ENCODE results near the gene PRPSAP2. TPM values are rescaled to one million over a fixed set of nuclear protein-coding genes. Genes with fewer than 3 reads are reported as not detected.

The PRPSAP2 gene
- total and polyA plus RNA-seq, 2 of the 4 experiments (the other 2 are of a cell fraction), result 22.9 to 28.1 TPM

DNA sequence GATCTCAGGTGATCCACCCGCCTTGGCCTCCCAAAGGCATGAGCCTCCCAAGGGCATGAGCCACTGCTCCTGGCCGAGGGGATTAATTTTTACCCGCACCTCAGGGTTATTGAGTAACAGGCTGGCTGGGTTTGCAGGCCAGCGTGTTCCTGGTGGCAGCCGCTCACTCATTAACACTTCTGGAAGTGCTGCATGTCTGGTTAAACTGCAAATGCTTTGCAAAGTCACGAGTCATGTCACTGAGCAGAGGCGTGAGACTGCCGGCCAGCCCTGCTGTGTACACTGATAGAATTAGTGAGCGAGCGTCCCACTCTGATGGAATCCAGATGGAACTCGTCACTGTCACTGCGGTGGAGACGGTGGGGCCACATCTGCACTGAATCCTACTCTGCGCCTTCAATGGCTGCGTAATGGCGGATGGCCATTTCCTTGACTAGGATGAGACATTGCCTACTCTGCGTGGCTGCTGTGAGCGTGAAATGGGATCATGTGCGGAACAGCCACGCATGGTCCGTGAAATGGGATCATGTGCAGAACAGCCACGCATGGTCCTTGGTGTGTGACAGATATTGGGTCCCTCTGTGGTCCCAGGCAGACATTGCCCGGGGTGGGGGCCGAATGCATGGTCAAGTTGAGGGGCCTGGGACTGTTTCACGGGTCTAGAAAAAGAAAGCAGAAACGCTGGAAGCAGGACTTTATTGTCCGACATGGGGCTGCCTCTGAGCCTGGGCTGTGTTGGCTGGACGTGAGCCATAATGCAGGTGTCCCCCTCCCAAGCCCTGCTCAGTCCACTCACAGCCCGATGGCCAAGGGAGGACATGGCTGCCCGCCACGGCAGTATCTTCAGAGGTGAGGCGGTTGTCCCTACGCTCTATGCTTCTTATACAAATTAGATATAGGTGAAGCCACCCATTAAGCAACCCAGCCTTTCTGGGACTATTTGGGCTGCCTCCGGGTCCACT is 93.3 kb downstream of the PRPSAP2 start:
- Histone ChIP-seq H3K14ac (replicated peaks; ENCODE audit: low read depth, low read length) (no peak overlapping the region), H3K9ac (ENCODE audit: low read depth, low read length) (no peak overlapping the region), H4K8ac (ENCODE audit: low read depth in 2 of 2, low read length in 2 of 2) (no peak overlapping the region), H2BK20ac (ENCODE audit: low read depth, low read length) (no peak overlapping the region), H4K91ac (ENCODE audit: insufficient read depth, low read depth, low read length) (no peak overlapping the region), H3K23ac (ENCODE audit: low read depth, low read length) (no peak overlapping the region), H3K27ac (ENCODE audit: insufficient read depth, low read length) (no peak overlapping the region), H2AFZ (replicated peaks; ENCODE audit: low read length, poor library complexity) (no peak overlapping the region), H3K4me1 (ENCODE audit: control insufficient read depth, insufficient read depth, low read length) (peaks cover 5% of the 10 kb centered on the region; the same call in 1 of the 2 replicates), H3K18ac (ENCODE audit: low read depth, low read length) (no peak overlapping the region), H2BK5ac (ENCODE audit: low read depth, low read length, poor library complexity, severe bottlenecking) (no peak overlapping the region), H3K27me3 (ENCODE audit: control insufficient read depth, insufficient read depth, low read length) (peaks cover 35% of the 10 kb centered on the region), H3K56ac (ENCODE audit: extremely low read depth, insufficient read depth, low read length) (no peak overlapping the region), H3K79me1 (ENCODE audit: low read depth in 1 of 2, low read length in 2 of 2) (no peaks in the 10 kb centered on the region), H2AK5ac (ENCODE audit: low read depth, low read length) (no peak overlapping the region), H2BK15ac (ENCODE audit: low read depth, low read length) (no peak overlapping the region), H3K4me2 (ENCODE audit: low read depth, low read length) (no peak overlapping the region), H3K4ac (ENCODE audit: low read depth, low read length) (no peak overlapping the region), H3K9me3 (ENCODE audit: control insufficient read depth, insufficient read depth, low read length) (no peaks in the 10 kb centered on the region), H4K20me1 (ENCODE audit: insufficient read depth, low read length) (no peaks in the 10 kb centered on the region), H3K4me3 (ENCODE audit: insufficient read depth, low read depth, low read length) (no peak overlapping the region), H3K9me1 (ENCODE audit: insufficient read depth, low read length) (no peaks in the 10 kb centered on the region), H3K36me3 (ENCODE audit: control insufficient read depth, insufficient read depth, low read length) (no peaks in the 10 kb centered on the region), H2AK9ac (replicated peaks; ENCODE audit: low read depth, low read length, poor library complexity) (no peak overlapping the region), H4K5ac (ENCODE audit: low read depth, low read length) (no peak overlapping the region), H2BK120ac (ENCODE audit: low read depth, low read length) (no peak overlapping the region)
- ATAC-seq (ENCODE audit: low read depth) (no peak), DNase-seq (no peak)
- 58% methylated on average over 10 of the region's 34 CpGs; no CpG with 5 or more reads in 1 of the 2 experiments for WGBS, 2 experiments (ENCODE audit: extremely low coverage in 2 of 2, insufficient read length in 1 of 2)
- ChIA-PET CTCF (no interaction called here), POLR2A (ENCODE audit: unreplicated experiment) (no interaction called here)
- dilution Hi-C loops (cut with HindIII; ENCODE audit: low sequenced_read_pairs, unreplicated experiment) (no loop called here), intact Hi-C loops (cut with micrococcal nuclease) (no loop called here), in situ Hi-C loops (cut with MboI; ENCODE audit: low sequenced_read_pairs) (no loop called here)
- no TSS peak for BruUV-seq (replicated peaks)
- TF ChIP-seq USF2 (IDR thresholded peaks at IDR 0.05; ENCODE audit: low read depth, low read length) (no peak), MXI1 (IDR thresholded peaks at IDR 0.05; ENCODE audit: borderline replicate concordance, low read depth, low read length) (no peak), POLR2A (IDR thresholded peaks at IDR 0.05; ENCODE audit: low read depth, low read length) (no peak), CTCF (conservative IDR thresholded peaks at IDR 0.05; ENCODE audit: low read depth, low read length) (no peak), RAD21 (IDR thresholded peaks at IDR 0.05; ENCODE audit: low read length) (no peak), NFE2L2 (IDR thresholded peaks at IDR 0.05; ENCODE audit: low read depth, low read length) (no peak), MAFK (IDR thresholded peaks at IDR 0.05; ENCODE audit: low read depth, low read length) (no peak), RCOR1 (IDR thresholded peaks at IDR 0.05; ENCODE audit: insufficient replicate concordance, low read length) (no peak), SMC3 (IDR thresholded peaks at IDR 0.05; ENCODE audit: low read depth, low read length) (no peak), FOS (IDR thresholded peaks at IDR 0.05; ENCODE audit: low read depth, low read length) (no peak), MAZ (IDR thresholded peaks at IDR 0.05; ENCODE audit: borderline replicate concordance, low read depth, low read length) (no peak), CHD1 (IDR thresholded peaks at IDR 0.05; ENCODE audit: low read depth, low read length) (no peak), BHLHE40 (IDR thresholded peaks at IDR 0.05; ENCODE audit: low read depth, low read length) (no peak), RFX5 (IDR thresholded peaks at IDR 0.05; ENCODE audit: low read depth, low read length) (no peak)
- TF ChIP-seq, protein P1, sequence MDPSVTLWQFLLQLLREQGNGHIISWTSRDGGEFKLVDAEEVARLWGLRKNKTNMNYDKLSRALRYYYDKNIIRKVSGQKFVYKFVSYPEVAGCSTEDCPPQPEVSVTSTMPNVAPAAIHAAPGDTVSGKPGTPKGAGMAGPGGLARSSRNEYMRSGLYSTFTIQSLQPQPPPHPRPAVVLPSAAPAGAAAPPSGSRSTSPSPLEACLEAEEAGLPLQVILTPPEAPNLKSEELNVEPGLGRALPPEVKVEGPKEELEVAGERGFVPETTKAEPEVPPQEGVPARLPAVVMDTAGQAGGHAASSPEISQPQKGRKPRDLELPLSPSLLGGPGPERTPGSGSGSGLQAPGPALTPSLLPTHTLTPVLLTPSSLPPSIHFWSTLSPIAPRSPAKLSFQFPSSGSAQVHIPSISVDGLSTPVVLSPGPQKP (IDR thresholded peaks at IDR 0.05; ENCODE audit: borderline replicate concordance, low read depth, low read length), result no peak
